Measurements from ENCODE around the gene TMEM247.

TMEM247 gene

GRCh38 chr2:46482490-46482889 lies 3.1 kb downstream of the TMEM247 start:
- TF ChIP-seq, protein P1, sequence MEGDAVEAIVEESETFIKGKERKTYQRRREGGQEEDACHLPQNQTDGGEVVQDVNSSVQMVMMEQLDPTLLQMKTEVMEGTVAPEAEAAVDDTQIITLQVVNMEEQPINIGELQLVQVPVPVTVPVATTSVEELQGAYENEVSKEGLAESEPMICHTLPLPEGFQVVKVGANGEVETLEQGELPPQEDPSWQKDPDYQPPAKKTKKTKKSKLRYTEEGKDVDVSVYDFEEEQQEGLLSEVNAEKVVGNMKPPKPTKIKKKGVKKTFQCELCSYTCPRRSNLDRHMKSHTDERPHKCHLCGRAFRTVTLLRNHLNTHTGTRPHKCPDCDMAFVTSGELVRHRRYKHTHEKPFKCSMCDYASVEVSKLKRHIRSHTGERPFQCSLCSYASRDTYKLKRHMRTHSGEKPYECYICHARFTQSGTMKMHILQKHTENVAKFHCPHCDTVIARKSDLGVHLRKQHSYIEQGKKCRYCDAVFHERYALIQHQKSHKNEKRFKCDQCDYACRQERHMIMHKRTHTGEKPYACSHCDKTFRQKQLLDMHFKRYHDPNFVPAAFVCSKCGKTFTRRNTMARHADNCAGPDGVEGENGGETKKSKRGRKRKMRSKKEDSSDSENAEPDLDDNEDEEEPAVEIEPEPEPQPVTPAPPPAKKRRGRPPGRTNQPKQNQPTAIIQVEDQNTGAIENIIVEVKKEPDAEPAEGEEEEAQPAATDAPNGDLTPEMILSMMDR (IDR thresholded peaks at IDR 0.05), result no peak

DNA sequence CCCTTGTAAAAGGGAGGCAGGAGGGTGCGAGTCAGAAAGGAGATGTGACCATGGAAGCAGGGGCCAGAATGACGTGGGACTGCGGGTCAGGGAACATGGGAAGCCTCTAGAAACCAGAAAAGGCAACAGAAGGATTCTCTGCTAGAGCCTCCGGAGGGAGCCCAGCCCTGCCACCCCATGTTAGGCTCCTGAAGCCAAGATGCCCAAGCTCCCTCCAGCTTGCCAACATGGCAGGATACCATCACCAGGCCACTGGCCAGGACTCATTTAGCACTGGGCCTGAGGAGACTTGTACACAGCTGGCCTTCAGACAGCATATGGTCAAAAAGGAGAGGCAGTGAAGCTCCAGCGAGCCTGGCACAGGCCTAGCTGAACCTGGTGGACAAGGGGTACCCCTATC lies 5.6 kb downstream of the TMEM247 start:
- TF ChIP-seq, protein P1 (IDR thresholded peaks at IDR 0.05), result no peak

DNA sequence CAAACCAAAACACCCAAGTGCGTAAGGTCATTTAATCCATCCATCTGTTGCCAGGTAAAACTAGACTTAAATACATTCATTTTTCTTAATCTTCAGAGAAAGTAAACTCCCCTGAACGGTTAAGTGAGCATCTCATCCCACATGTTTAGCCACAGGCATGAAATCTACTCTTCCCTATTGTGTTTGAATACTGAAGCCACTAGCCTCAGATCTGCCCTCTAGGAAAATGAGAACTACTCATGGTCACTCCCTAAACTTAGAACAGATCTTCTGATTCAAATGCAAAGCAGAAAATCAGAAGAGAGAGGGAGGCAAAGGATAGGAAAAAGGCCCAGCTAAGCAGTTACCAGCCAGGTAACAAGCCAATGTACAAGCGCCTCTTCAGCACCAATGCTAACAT lies 7.1 kb downstream of the TMEM247 start:
- TF ChIP-seq, protein P1 (IDR thresholded peaks at IDR 0.05), result no peak

DNA sequence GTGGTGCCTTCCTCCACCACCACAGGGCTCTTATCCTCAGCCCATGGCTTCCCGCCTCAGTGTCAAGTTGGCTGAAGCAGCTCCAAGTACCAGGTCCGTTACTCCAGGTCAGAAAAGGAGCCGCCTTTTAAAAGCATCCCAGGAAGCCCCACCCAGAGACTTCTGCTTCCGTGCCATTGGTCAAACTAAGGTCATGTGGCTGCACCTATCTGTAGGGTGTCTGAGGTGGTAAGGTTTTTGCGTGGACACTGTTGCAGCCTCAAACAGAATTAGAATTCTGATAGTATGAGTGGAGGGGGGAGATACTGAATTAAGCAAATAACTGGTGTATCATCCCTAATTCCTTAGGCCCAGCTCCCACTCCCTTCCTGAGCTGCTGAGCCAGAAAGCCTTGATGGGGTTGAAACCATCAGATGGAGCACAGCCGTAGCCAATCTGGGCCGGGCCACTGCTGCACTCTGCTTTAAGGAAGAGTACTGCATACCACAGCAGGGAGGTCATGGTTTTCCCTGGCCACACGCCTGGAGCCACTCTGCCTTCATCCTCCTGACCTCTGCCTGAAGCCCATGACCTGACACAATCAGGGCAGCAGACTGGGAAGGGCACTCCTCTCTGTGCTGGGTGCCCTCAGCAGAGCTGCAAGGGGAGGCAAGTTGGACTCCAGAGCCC lies 8.4 kb downstream of the TMEM247 start:
- TF ChIP-seq, protein P1 (IDR thresholded peaks at IDR 0.05), result no peak

DNA sequence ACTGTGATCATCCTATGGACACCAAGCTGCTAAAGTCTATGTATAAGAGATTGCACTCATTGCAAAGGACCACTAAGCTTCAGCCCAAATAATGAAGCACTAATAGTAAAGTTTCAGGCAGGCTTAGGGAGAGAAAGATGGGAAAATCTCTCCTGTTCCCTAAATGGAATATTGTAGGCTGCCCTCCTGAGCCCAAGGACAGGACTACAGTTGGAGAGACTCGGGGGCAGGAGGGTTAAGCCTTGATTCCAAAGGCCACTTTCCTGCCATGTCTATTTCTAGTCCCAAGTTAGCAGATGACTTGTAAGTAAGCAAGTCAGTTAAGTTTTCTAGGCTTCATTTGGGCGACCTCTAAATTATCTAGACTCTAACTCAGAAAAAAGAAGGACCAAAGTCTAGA lies 9.0 kb downstream of the TMEM247 start:
- TF ChIP-seq, protein P1 (IDR thresholded peaks at IDR 0.05), result no peak

DNA sequence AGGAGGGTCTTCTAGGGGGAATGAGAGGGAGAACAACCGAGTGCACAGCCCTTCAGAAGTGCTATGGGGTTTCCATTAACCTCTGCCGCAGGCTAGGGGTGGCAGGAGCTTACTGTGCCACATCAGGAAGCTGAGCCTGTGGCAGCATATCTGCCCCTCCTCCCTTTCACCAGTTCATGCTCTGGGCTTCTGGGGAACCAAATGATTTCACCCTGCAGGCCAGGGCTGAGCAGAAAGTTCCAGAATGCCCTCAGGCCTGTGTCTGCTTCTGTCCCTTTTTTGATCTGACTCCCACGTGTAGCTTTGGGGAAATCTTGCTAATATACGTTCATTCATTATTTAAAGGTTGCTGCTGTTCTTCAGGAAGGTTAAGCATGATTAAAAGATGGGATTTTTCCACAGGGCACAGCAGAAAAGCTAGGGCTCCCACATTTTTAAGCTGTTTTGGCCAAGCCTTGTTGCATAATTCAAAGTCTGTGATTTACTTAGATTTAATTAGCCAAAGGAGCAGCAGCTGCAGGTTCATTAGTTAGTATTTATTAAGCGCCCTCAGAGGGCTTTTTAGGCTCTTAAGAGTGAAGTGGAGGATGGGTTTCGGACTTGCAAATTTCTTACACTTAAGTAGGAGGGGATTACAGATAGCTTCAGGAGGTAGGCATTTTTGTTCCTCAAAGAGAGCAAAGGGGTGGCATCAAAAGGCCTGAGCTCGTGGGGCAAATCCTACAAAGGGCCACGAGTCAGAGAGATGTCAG lies 10.2 kb downstream of the TMEM247 start:
- TF ChIP-seq, protein P1 (IDR thresholded peaks at IDR 0.05), result no peak

- TF ChIP-seq, protein P1 (IDR thresholded peaks at IDR 0.05), result no peak
Measured at GRCh38 chr2:46490521-46491141, 11.3 kb downstream of the TMEM247 start.
